Measurements from ENCODE around the gene RBBP8NL. TPM values are rescaled to one million over a fixed set of nuclear protein-coding genes. Genes with fewer than 3 reads are reported as not detected.

The RBBP8NL gene
- total and polyA plus RNA-seq, 2 donors (not counting 1 experiment from before 2014, with no cell fraction given) = not detected

DNA sequence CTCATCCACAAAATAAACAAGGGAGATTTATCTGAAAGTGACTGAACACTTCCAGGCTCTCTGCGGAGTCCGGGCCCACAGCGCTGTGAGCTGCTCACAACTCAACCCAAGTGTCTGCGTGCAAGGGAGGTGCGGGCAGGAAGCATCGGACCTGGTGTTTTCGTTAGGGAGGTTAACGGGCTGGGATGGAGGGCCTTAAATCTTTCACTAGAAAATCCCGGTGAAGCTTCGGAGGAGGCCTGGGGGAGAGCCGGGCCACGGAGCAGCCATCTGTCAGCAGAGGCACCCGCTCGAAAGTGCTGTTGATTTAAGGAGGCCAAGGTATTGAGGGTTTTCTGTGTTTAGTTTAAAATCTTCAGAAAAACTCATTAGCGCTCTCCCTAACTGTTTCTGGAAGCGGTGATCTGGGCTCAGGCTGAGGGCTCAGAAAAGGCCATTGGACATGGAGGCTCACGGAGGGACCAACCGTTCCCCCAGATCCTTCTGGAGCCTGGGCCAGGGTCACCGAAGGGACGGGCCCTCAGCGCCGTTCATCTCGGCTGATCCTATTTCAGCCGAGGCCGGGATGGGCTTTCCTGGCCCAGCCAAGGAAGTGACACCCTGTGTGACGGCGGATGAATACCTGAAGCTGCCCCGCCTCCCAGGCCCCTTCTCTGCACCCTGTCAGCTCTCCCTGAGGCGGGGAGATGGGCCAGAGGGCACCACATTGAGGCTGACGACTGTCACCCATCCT, 27.7 kb upstream of the RBBP8NL start:
- DNase-seq (ENCODE audit: low read depth in 2 of 2) = no peak
- H3K36me3 ChIP-seq (ENCODE audit: control insufficient read depth, insufficient read depth, low read length) = no peaks in the 10 kb centered on the region
- no peaks in the 10 kb centered on the region for H3K79me2 ChIP-seq (ENCODE audit: control insufficient read depth, insufficient read depth, low read length)
- H3K4me3 ChIP-seq (replicated peaks in 1 of 4; ENCODE audit: control extremely low read depth in 1 of 4, insufficient read depth in 1 of 4, low read depth in 3 of 4, low read length in 4 of 4) = no peak overlapping the region
- no peak overlapping the region for H3K9ac ChIP-seq (ENCODE audit: insufficient read depth, low read length)
- H3K27me3 ChIP-seq (ENCODE audit: control insufficient read depth, insufficient read depth, low read length) = peaks cover 4% of the 10 kb centered on the region
- no peaks in the 10 kb centered on the region for H3K9me3 ChIP-seq (ENCODE audit: control insufficient read depth, insufficient read depth, low read depth, low read length)
- H4K20me1 ChIP-seq (ENCODE audit: control insufficient read depth, extremely low read depth, insufficient read depth, low read length) = no peaks in the 10 kb centered on the region
- H2AFZ ChIP-seq (ENCODE audit: low read length) = no peak overlapping the region
- H3K4me2 ChIP-seq (ENCODE audit: extremely low read depth, insufficient read depth, low read length) = no peak overlapping the region
- H3K4me1 ChIP-seq (ENCODE audit: control insufficient read depth, extremely low read depth, insufficient read depth, low read length) = no peaks in the 10 kb centered on the region
- TF ChIP-seq, protein P1, sequence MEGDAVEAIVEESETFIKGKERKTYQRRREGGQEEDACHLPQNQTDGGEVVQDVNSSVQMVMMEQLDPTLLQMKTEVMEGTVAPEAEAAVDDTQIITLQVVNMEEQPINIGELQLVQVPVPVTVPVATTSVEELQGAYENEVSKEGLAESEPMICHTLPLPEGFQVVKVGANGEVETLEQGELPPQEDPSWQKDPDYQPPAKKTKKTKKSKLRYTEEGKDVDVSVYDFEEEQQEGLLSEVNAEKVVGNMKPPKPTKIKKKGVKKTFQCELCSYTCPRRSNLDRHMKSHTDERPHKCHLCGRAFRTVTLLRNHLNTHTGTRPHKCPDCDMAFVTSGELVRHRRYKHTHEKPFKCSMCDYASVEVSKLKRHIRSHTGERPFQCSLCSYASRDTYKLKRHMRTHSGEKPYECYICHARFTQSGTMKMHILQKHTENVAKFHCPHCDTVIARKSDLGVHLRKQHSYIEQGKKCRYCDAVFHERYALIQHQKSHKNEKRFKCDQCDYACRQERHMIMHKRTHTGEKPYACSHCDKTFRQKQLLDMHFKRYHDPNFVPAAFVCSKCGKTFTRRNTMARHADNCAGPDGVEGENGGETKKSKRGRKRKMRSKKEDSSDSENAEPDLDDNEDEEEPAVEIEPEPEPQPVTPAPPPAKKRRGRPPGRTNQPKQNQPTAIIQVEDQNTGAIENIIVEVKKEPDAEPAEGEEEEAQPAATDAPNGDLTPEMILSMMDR (conservative IDR thresholded peaks at IDR 0.05 in 1 of 2, IDR thresholded peaks at IDR 0.05 in 1 of 2; ENCODE audit: low read depth in 1 of 2, low read length in 2 of 2) = no peak
- no peak for TF ChIP-seq EZH2 (IDR thresholded peaks at IDR 0.05; ENCODE audit: low read length, missing control alignments)
- H3K27ac ChIP-seq (ENCODE audit: insufficient read depth, low read length) = no peak overlapping the region

DNA sequence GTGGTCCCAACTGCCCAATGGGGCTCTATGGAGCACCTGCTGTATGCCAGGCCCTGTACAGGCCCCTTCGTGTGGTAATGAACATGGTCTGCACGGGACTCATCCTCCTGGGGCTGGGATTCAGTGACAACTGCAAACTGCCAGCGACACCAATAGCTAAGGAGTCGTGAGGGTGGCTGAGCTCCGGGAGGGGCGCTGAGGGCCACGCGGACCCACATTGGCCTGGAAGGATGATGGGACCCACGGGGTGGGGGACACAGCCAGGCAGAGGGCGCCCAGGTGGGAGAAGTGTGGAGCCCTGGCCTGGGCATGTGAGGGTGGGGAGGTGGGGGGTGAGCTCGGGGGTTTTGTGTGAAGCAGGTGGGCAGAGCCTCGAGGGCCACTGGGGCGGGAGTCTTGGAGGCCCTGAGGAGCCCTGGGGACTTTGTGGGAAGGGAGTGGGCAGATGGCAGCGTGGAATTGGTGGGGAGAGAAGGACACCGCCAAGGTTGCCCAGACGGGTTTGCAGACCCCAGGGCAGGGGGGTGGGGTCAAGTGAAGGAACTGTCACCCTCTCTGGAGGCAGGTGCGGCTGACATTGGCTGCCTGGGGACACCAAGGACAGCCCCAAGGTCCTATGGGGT, 26.0 kb upstream of the RBBP8NL start:
- H3K27me3 ChIP-seq (ENCODE audit: control insufficient read depth, insufficient read depth, low read length) = peaks cover 4% of the 10 kb centered on the region
- H3K4me1 ChIP-seq (ENCODE audit: control insufficient read depth, extremely low read depth, insufficient read depth, low read length) = no peaks in the 10 kb centered on the region
- TF ChIP-seq, protein P1 (conservative IDR thresholded peaks at IDR 0.05 in 1 of 2, IDR thresholded peaks at IDR 0.05 in 1 of 2; ENCODE audit: low read depth in 1 of 2, low read length in 2 of 2) = no peak
- TF ChIP-seq EZH2 (IDR thresholded peaks at IDR 0.05; ENCODE audit: low read length, missing control alignments) = no peak

DNA sequence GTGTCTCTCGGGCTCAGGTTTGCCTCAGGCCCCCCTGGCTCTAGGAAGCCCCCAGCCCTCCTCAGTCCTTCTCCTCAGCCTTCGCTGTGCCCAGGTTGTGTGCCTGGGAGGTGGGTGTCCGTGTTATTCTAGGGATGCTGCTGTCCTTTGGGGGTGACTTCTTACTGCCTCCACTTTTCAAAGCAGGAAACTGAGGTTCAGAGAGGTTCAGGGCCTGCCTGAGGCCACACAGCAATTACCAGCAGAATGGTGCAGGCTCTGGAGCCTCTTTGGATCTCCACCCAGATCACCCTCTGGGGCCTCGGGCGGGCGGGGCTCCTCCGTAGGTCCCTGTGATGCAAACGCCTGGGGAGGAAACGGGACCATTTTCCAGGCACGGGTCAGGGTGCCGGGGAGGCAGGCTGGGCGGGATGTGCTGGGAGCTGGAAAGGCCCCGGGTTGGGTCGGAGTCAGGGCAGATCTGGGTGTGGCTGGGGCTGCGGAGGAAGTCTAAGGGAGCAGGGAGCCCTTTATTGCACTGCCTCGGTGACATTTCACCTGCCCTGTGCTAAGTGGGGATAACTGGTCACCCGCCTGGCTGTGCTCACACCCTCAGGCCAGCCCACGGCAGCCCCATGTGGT, 25.2 kb upstream of the RBBP8NL start:
- H4K20me1 ChIP-seq (ENCODE audit: control insufficient read depth, extremely low read depth, insufficient read depth, low read length) = no peaks in the 10 kb centered on the region
- no peak overlapping the region for H3K4me3 ChIP-seq (replicated peaks in 1 of 4; ENCODE audit: control extremely low read depth in 1 of 4, insufficient read depth in 1 of 4, low read depth in 3 of 4, low read length in 4 of 4)
- no peaks in the 10 kb centered on the region for H3K36me3 ChIP-seq (ENCODE audit: control insufficient read depth, insufficient read depth, low read length)
- no peak overlapping the region for H3K9ac ChIP-seq (ENCODE audit: insufficient read depth, low read length)
- no peak overlapping the region for H3K27ac ChIP-seq (ENCODE audit: insufficient read depth, low read length)
- H3K4me1 ChIP-seq (ENCODE audit: control insufficient read depth, extremely low read depth, insufficient read depth, low read length) = no peaks in the 10 kb centered on the region
- no peaks in the 10 kb centered on the region for H3K9me3 ChIP-seq (ENCODE audit: control insufficient read depth, insufficient read depth, low read depth, low read length)
- no peak for DNase-seq (ENCODE audit: low read depth in 2 of 2)
- H3K4me2 ChIP-seq (ENCODE audit: extremely low read depth, insufficient read depth, low read length) = no peak overlapping the region
- no peaks in the 10 kb centered on the region for H3K79me2 ChIP-seq (ENCODE audit: control insufficient read depth, insufficient read depth, low read length)
- H2AFZ ChIP-seq (ENCODE audit: low read length) = no peak overlapping the region
- peaks cover 4% of the 10 kb centered on the region for H3K27me3 ChIP-seq (ENCODE audit: control insufficient read depth, insufficient read depth, low read length)
- TF ChIP-seq, protein P1 (conservative IDR thresholded peaks at IDR 0.05 in 1 of 2, IDR thresholded peaks at IDR 0.05 in 1 of 2; ENCODE audit: low read depth in 1 of 2, low read length in 2 of 2) = no peak
- TF ChIP-seq EZH2 (IDR thresholded peaks at IDR 0.05; ENCODE audit: low read length, missing control alignments) = no peak

More for the DNA sequence above, 26.0 kb upstream of the RBBP8NL start:
- DNase-seq (ENCODE audit: low read depth in 2 of 2) = no peak
- no peak overlapping the region for H3K27ac ChIP-seq (ENCODE audit: insufficient read depth, low read length)
- H2AFZ ChIP-seq (ENCODE audit: low read length) = no peak overlapping the region
- H3K79me2 ChIP-seq (ENCODE audit: control insufficient read depth, insufficient read depth, low read length) = no peaks in the 10 kb centered on the region
- H4K20me1 ChIP-seq (ENCODE audit: control insufficient read depth, extremely low read depth, insufficient read depth, low read length) = no peaks in the 10 kb centered on the region
- H3K36me3 ChIP-seq (ENCODE audit: control insufficient read depth, insufficient read depth, low read length) = no peaks in the 10 kb centered on the region
- H3K4me3 ChIP-seq (replicated peaks in 1 of 4; ENCODE audit: control extremely low read depth in 1 of 4, insufficient read depth in 1 of 4, low read depth in 3 of 4, low read length in 4 of 4) = no peak overlapping the region
- H3K9ac ChIP-seq (ENCODE audit: insufficient read depth, low read length) = no peak overlapping the region
- H3K9me3 ChIP-seq (ENCODE audit: control insufficient read depth, insufficient read depth, low read depth, low read length) = no peaks in the 10 kb centered on the region
- no peak overlapping the region for H3K4me2 ChIP-seq (ENCODE audit: extremely low read depth, insufficient read depth, low read length)

Data from fibroblast of lung (primary cell).